ENCODE measurements around the gene AGPAT4. TPM values are rescaled to one million over a fixed set of nuclear protein-coding genes. Genes with fewer than 3 reads are reported as not detected.

The AGPAT4 gene
- total RNA-seq, 1 donor from 2014 or later, result 2.2 TPM

DNA sequence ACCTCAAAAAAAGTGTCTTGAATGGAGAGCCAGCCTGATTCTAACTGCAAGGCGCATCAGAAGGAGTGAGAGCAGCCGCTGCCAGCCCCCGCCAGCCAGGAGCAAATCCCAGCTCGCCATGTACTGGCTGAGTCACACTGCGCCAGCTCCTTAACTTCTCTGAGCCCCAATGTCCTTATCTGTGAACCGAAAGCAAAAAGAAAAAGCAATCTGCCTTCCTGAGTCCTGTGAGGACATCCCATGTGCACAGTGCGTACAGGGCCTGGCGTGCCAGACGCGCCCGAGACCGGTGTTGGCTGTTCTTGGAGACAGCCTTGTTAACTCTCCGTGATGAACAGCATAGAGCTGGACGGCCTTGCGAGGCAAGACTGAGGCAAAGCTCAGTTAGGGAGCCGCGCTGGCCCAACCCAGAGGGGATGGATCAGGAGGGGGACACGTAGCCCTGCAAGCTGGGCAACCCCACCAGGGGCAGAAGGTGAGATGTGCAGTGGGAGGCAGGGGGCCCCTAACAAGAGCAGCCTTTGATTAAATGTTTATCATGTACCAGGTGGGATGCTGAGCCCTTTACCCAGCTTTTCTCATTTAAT, 122.7 kb downstream of the AGPAT4 start:
- peaks cover 7% of the 10 kb centered on the region for H3K4me1 ChIP-seq
- H3K36me3 ChIP-seq, result peaks cover 6% of the 10 kb centered on the region
- H3K9me3 ChIP-seq (replicated peaks), result no peaks in the 10 kb centered on the region
- no peak for DNase-seq
- intact Hi-C loops (cut with micrococcal nuclease), result no loop called here
- H3K4me3 ChIP-seq, result no peak overlapping the region
- H3K27me3 ChIP-seq (ENCODE audit: low read depth), result no peaks in the 10 kb centered on the region
- TF ChIP-seq, protein P1, sequence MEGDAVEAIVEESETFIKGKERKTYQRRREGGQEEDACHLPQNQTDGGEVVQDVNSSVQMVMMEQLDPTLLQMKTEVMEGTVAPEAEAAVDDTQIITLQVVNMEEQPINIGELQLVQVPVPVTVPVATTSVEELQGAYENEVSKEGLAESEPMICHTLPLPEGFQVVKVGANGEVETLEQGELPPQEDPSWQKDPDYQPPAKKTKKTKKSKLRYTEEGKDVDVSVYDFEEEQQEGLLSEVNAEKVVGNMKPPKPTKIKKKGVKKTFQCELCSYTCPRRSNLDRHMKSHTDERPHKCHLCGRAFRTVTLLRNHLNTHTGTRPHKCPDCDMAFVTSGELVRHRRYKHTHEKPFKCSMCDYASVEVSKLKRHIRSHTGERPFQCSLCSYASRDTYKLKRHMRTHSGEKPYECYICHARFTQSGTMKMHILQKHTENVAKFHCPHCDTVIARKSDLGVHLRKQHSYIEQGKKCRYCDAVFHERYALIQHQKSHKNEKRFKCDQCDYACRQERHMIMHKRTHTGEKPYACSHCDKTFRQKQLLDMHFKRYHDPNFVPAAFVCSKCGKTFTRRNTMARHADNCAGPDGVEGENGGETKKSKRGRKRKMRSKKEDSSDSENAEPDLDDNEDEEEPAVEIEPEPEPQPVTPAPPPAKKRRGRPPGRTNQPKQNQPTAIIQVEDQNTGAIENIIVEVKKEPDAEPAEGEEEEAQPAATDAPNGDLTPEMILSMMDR (IDR thresholded peaks at IDR 0.05; ENCODE audit: borderline replicate concordance), result no peak
- no peak overlapping the region for H3K27ac ChIP-seq (replicated peaks)

DNA sequence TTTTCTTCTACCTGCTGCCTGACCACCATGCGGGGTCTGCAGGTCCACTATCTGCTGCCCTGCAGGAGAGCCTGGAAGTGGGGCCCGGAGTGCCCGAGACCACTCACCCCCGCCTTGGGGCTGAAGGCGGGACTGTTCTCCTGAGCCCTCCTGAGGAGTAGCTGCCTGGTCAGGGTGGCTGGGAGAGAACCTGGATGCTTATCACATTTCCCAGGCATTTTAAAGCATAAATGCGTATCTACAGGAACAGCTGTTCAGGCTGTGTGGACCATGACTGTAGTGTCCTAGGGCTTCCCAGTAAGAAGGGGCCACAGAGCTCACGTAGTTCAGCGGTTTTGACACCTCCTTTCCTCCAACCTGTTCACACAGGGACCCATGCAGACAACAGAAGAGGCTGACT, 123.3 kb downstream of the AGPAT4 start:
- DNase-seq, result no peak
- intact Hi-C loops (cut with micrococcal nuclease), result no loop called here
- H3K4me1 ChIP-seq, result peaks cover 7% of the 10 kb centered on the region
- TF ChIP-seq, protein P1 (IDR thresholded peaks at IDR 0.05; ENCODE audit: borderline replicate concordance), result no peak
- H3K27me3 ChIP-seq (ENCODE audit: low read depth), result no peaks in the 10 kb centered on the region
- H3K4me3 ChIP-seq, result no peak overlapping the region
- no peak overlapping the region for H3K27ac ChIP-seq (replicated peaks)
- H3K36me3 ChIP-seq, result peaks cover 6% of the 10 kb centered on the region
- no peaks in the 10 kb centered on the region for H3K9me3 ChIP-seq (replicated peaks)

DNA sequence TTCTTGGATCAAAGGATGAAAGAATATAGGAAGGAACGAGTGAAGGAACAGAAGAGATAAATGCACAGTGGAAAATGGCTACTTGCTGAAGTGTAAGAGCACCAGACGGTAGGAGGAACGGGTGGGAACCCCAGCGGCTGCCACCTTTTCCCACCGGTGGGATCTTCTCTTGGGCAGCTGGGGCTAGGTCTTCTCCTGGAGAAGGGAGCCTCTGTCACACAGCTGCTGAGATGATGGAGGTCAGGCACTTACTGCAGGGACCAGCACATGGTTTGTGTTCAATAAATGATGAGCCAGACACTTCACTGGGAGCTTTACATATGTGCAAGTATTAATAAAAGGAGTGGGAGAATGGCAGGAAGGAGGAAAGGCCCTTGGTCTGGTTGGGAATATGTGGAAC, 123.7 kb downstream of the AGPAT4 start:
- Histone ChIP-seq H3K9me3 (replicated peaks) (no peaks in the 10 kb centered on the region), H3K36me3 (peaks cover 6% of the 10 kb centered on the region), H3K27me3 (ENCODE audit: low read depth) (no peaks in the 10 kb centered on the region), H3K4me3 (no peak overlapping the region), H3K27ac (replicated peaks) (no peak overlapping the region), H3K4me1 (peaks cover 7% of the 10 kb centered on the region)
- intact Hi-C loops (cut with micrococcal nuclease), result no loop called here
- TF ChIP-seq, protein P1 (IDR thresholded peaks at IDR 0.05; ENCODE audit: borderline replicate concordance), result no peak
- no peak for DNase-seq

DNA sequence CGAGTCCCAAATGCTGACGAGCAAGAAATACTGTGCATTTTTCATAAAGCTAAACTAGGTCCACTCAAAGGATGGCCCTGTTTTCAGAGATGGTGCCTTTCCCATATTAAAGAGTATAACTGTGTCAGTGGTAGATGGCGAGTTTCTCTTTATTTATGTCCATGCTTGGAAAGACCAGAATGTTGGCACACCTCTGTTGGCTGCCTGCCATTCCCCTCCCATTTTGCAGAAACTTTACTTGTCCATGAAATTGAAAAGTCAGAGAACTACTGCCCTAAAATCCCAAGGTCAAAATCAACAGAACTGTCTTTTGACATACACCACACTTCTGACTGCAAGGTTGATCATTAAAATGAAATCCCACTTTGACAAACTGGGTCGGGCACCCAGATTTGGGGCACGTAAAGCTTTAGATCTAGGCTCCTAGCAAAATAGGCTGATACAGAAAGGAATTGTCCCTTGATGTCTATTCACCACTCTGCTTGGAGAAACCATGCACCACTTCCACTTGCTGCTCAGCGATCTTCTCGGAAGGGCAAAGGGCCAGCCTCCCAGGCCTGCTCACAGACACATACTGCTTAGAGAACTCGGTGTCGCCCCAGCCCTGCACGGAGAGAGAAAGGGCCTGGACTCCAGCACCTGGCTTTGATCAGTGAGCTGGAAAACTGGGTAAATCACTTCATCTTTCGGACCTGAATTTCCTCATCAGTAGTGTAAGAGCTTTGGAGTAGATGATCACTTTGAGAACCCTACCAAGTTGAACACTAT, 130.0 kb downstream of the AGPAT4 start:
- TF ChIP-seq, protein P1 (IDR thresholded peaks at IDR 0.05; ENCODE audit: borderline replicate concordance), result no peak
- intact Hi-C loops (cut with micrococcal nuclease), result no loop called here
- peaks cover 9% of the 10 kb centered on the region for H3K36me3 ChIP-seq

DNA sequence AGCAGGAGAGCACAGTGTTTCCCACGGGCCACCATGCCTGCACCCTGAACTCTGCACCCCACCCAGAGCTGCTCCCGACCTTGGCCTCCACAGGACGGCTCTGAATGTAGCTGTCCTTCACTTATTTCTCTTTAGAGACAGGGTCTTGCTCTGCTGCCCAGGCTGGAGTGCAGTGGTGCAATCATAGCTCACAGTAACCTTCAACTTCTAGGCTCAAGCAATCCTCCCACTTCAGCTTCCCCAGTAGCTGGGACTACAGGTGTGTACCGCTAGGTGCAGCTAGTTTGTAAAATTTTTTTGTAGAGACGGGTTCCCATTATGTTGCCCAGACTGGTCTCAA, 130.9 kb downstream of the AGPAT4 start:
- H3K27me3 ChIP-seq (ENCODE audit: low read depth), result no peaks in the 10 kb centered on the region
- peaks cover 9% of the 10 kb centered on the region for H3K36me3 ChIP-seq
- H3K27ac ChIP-seq (replicated peaks), result no peak overlapping the region
- TF ChIP-seq, protein P1 (IDR thresholded peaks at IDR 0.05; ENCODE audit: borderline replicate concordance), result no peak
- no peak overlapping the region for H3K4me3 ChIP-seq
- DNase-seq, result no peak
- no peaks in the 10 kb centered on the region for H3K9me3 ChIP-seq (replicated peaks)
- peaks cover 6% of the 10 kb centered on the region for H3K4me1 ChIP-seq
- intact Hi-C loops (cut with micrococcal nuclease), result no loop called here

More for the DNA sequence above, 130.0 kb downstream of the AGPAT4 start:
- Histone ChIP-seq H3K4me3 (no peak overlapping the region), H3K27me3 (ENCODE audit: low read depth) (no peaks in the 10 kb centered on the region), H3K9me3 (replicated peaks) (no peaks in the 10 kb centered on the region), H3K4me1 (peaks cover 6% of the 10 kb centered on the region), H3K27ac (replicated peaks) (no peak overlapping the region)
- no peak for DNase-seq
